Endodermal cell (in vitro differentiated cells): ENCODE results near the gene VIT. TPM values are rescaled to one million over a fixed set of nuclear protein-coding genes. Genes with fewer than 3 reads are reported as not detected.

Source experiments
- DNase-seq: peaks from one replicate; pipeline ENCODE4 v3.0.0-alpha.2; 2017
- H3K27ac ChIP-seq: 2 replicates; pipeline ENCODE4 v1.5.1; 2013; ENCODE audit warnings: mild to moderate bottlenecking, low read depth, low read length, moderate library complexity
- H3K27me3 ChIP-seq: 2 replicates; pipeline ENCODE4 v1.6.1; 2013; ENCODE audit warnings: mild to moderate bottlenecking, low read length, moderate library complexity; ENCODE audit not compliant: insufficient read depth, control insufficient read depth, poor library complexity, severe bottlenecking
- H3K36me3 ChIP-seq: 2 replicates; pipeline ENCODE4 v1.7.0; 2013; ENCODE audit warnings: mild to moderate bottlenecking, low read length, moderate library complexity; ENCODE audit not compliant: control insufficient read depth, insufficient read depth
- H3K4me1 ChIP-seq: one replicate; pipeline ENCODE4 v1.7.0; 2013; ENCODE audit warnings: low read length; ENCODE audit not compliant: control insufficient read depth, insufficient read depth
- H3K4me3 ChIP-seq: 2 replicates; pipeline ENCODE4 v1.5.1; 2013; ENCODE audit warnings: mild to moderate bottlenecking, low read length, moderate library complexity
- H3K9ac ChIP-seq: 2 replicates; pipeline ENCODE4 v1.6.1; 2013; ENCODE audit warnings: mild to moderate bottlenecking, low read length, moderate library complexity; ENCODE audit not compliant: poor library complexity, severe bottlenecking; ENCODE audit errors: extremely low read depth
- H3K9me3 ChIP-seq: 2 replicates; pipeline ENCODE4 v1.6.1; 2013; ENCODE audit warnings: mild to moderate bottlenecking, low read length, moderate library complexity; ENCODE audit not compliant: control insufficient read depth
- H3K27ac Mint-ChIP-seq: 2 replicates; pipeline ENCODE4 v1.8.0; 2020; ENCODE audit warnings: mixed read lengths
- H3K27me3 Mint-ChIP-seq: 2 replicates; pipeline ENCODE4 v1.8.0; 2021; ENCODE audit warnings: mild to moderate bottlenecking, mixed read lengths; ENCODE audit not compliant: insufficient read depth
- H3K36me3 Mint-ChIP-seq: 2 replicates; pipeline ENCODE4 v1.8.0; 2020; ENCODE audit warnings: low read depth, mixed read lengths
- H3K4me1 Mint-ChIP-seq: 2 replicates; pipeline ENCODE4 v1.8.0; 2020; ENCODE audit warnings: mixed read lengths
- H3K4me3 Mint-ChIP-seq: 2 replicates; pipeline ENCODE4 v1.8.0; 2020; ENCODE audit warnings: mild to moderate bottlenecking, moderate library complexity, mixed read lengths
- H3K9me3 Mint-ChIP-seq: 2 replicates; pipeline ENCODE4 v1.8.0; 2020; ENCODE audit warnings: mild to moderate bottlenecking, mixed read lengths
- WGBS, 2 experiments: methylation state at CpG; one replicate each; pipeline versions ENCODE4 v1.1.5 to v1.1.7; 2013; ENCODE audit warnings: missing lambda C conversion rate in 2 of 2, mixed read lengths in 1 of 2; ENCODE audit not compliant: insufficient coverage in 1 of 2, insufficient read length in 1 of 2; 5-methylcytosine and 5-hydroxymethylcytosine counted together
- total RNA-seq, 2 donors: library from RNA; stranded (reverse); fragmentation: NEBNext Ultra II Directional in 1 of 2; extraction: Animal tissue kit (Norgen Biotek cat#: 25700) in 1 of 2; gene quantifications; 2 replicates in 1 of 2; 3 replicates in 1 of 2; pipeline ENCODE4 v1.2.1, GENCODE V29; 2021
- TF ChIP-seq, protein P1 (sequence below): fragments of 200-600 bp; sonication (generic); conservative IDR thresholded peaks from 2 replicates; pipeline ENCODE4 v1.5.0; 2021; ENCODE audit warnings: antibody characterized with exemption, mild to moderate bottlenecking

The VIT gene
- total RNA-seq, 2 donors from 2014 or later: 0.53 TPM; not detected in 1

DNA sequence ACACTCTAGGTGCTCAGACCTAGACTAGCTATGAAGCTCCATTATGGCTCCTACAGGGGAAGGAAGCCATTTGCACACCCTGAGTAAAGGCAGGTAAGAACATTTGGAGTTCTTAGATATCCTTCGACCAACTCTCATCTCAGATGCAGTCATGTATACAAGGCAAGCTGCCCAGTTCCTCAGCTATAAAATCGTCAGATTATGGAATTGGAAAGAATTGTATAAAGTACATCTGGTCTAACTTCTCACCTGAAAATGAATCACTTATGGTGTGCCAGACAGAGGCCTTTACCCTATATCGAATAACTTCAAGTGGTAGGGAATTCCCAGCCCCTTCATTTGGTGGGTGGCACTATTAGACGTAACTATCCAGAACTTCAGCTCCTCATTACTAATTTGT lies 79.3 kb downstream of the VIT start:
- no peak for DNase-seq
- H3K27ac Mint-ChIP-seq: no peak overlapping the region
- TF ChIP-seq, protein P1, sequence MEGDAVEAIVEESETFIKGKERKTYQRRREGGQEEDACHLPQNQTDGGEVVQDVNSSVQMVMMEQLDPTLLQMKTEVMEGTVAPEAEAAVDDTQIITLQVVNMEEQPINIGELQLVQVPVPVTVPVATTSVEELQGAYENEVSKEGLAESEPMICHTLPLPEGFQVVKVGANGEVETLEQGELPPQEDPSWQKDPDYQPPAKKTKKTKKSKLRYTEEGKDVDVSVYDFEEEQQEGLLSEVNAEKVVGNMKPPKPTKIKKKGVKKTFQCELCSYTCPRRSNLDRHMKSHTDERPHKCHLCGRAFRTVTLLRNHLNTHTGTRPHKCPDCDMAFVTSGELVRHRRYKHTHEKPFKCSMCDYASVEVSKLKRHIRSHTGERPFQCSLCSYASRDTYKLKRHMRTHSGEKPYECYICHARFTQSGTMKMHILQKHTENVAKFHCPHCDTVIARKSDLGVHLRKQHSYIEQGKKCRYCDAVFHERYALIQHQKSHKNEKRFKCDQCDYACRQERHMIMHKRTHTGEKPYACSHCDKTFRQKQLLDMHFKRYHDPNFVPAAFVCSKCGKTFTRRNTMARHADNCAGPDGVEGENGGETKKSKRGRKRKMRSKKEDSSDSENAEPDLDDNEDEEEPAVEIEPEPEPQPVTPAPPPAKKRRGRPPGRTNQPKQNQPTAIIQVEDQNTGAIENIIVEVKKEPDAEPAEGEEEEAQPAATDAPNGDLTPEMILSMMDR: no peak
- H3K4me1 Mint-ChIP-seq: no peaks in the 10 kb centered on the region
- H3K4me3 ChIP-seq: no peak overlapping the region
- no peak overlapping the region for H3K27ac ChIP-seq
- H3K4me3 Mint-ChIP-seq: no peak overlapping the region
- no peaks in the 10 kb centered on the region for H3K4me1 ChIP-seq
- H3K27me3 Mint-ChIP-seq: peaks cover 2% of the 10 kb centered on the region
- H3K36me3 ChIP-seq: no peaks in the 10 kb centered on the region
- WGBS, 2 experiments: 87 to 94% methylated on average over 2 to 4 of the region's 4 CpGs
- no peaks in the 10 kb centered on the region for H3K36me3 Mint-ChIP-seq
- H3K9me3 Mint-ChIP-seq: peaks cover 4% of the 10 kb centered on the region
- H3K27me3 ChIP-seq: no peaks in the 10 kb centered on the region
- no peak overlapping the region for H3K9ac ChIP-seq
- H3K9me3 ChIP-seq: peaks cover 7% of the 10 kb centered on the region

DNA sequence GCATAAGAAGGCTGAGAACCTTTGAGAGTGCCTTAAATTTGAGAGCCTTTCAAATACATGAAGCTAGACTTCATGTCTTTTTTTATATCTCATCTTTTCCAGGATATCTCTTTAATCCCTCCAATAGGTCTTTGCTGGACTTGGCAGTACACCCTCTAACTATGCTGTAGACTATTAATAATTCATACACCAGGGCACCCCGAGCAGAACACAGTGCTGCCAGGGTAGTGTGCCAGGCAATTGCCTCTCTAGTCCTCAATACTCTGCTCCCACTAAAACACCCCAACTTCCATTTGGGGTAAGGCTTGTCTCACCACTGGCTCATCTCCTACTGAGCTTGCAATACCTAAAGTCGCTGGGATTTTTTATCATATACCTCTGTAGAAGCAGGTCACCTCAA lies 80.8 kb downstream of the VIT start:
- H3K4me1 ChIP-seq: no peaks in the 10 kb centered on the region
- H3K27ac ChIP-seq: no peak overlapping the region
- no peaks in the 10 kb centered on the region for H3K9me3 Mint-ChIP-seq
- no peaks in the 10 kb centered on the region for H3K9me3 ChIP-seq
- no peak overlapping the region for H3K4me3 ChIP-seq
- H3K4me1 Mint-ChIP-seq: peaks cover 3% of the 10 kb centered on the region
- H3K36me3 Mint-ChIP-seq: no peaks in the 10 kb centered on the region
- H3K27ac Mint-ChIP-seq: no peak overlapping the region
- no peak overlapping the region for H3K4me3 Mint-ChIP-seq
- H3K9ac ChIP-seq: no peak overlapping the region
- H3K36me3 ChIP-seq: no peaks in the 10 kb centered on the region
- no peaks in the 10 kb centered on the region for H3K27me3 ChIP-seq
- TF ChIP-seq, protein P1: no peak
- DNase-seq: no peak
- 84 to 93% methylated on average over 1 to 2 of the region's 2 CpGs for WGBS, 2 experiments
- peaks cover 2% of the 10 kb centered on the region for H3K27me3 Mint-ChIP-seq

DNA sequence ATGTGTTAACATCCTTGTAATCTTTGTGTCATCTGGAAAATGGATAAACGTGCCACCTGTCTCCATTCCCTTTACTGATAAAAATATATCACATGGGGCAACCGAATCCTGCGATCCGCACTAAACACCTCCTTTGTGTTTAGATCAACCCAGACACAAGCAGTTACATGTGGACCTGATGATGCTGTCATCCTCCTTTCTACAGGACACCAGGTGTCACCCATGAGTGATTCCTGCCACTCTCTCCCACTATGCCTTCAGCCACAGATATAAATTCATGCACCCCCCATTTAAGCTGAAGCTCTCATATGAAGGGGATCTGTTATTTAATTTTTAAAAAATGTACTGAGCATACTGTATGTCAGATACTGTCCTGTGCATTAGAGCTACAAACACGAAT lies 81.3 kb downstream of the VIT start:
- Mint-ChIP-seq H3K4me3 (no peak overlapping the region), H3K27ac (no peak overlapping the region), H3K9me3 (no peaks in the 10 kb centered on the region), H3K27me3 (peaks cover 2% of the 10 kb centered on the region), H3K4me1 (peaks cover 8% of the 10 kb centered on the region), H3K36me3 (no peaks in the 10 kb centered on the region)
- Histone ChIP-seq H3K36me3 (no peaks in the 10 kb centered on the region), H3K9me3 (no peaks in the 10 kb centered on the region), H3K4me1 (no peaks in the 10 kb centered on the region), H3K27ac (no peak overlapping the region), H3K4me3 (no peak overlapping the region), H3K9ac (no peak overlapping the region), H3K27me3 (no peaks in the 10 kb centered on the region)
- DNase-seq: no peak
- TF ChIP-seq, protein P1: no peak
- 78 to 84% methylated on average over 4 to 5 of the region's 5 CpGs for WGBS, 2 experiments
